HG03575 (cell line): ENCODE data around the gene COL1A1.

ENCODE experiments used
- ATAC-seq: cut with Tn5 transposase; IDR thresholded peaks from one replicate; pipeline ENCODE4 v1.9.1; 2021; ENCODE audit not compliant: unreplicated experiment, insufficient number of reproducible peaks, low FRiP score; ENCODE audit errors: extremely low read depth

The COL1A1 gene

DNA sequence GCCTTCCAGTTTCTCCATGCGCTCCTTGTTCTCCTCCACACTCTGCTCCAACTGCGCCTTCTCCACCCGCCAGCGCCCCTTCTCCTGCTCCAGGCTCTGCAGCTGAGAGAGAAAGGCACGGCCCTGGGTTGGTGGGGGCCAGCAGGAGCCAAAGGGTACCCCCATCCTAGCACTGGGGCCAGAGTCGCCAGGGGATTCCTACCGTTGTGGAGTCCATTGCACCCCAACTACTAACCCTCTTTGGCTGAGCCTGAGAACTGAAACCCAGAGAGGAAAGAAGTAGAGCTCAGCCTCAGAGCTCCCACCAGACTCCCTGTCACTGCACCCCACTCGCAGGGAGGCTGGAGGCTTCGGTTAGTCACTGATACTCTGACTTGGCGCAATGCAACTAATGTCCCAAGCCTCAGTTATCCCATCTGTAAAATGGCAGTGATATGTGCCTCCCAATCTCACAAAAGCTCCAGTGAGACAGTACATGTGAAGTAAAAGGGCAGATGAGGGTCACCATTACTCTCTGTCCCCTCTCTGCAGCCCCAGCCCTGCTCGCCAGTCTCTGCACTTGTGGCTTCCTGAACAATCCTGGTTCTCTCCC is 65.2 kb downstream of the COL1A1 start:
- no peak for ATAC-seq

DNA sequence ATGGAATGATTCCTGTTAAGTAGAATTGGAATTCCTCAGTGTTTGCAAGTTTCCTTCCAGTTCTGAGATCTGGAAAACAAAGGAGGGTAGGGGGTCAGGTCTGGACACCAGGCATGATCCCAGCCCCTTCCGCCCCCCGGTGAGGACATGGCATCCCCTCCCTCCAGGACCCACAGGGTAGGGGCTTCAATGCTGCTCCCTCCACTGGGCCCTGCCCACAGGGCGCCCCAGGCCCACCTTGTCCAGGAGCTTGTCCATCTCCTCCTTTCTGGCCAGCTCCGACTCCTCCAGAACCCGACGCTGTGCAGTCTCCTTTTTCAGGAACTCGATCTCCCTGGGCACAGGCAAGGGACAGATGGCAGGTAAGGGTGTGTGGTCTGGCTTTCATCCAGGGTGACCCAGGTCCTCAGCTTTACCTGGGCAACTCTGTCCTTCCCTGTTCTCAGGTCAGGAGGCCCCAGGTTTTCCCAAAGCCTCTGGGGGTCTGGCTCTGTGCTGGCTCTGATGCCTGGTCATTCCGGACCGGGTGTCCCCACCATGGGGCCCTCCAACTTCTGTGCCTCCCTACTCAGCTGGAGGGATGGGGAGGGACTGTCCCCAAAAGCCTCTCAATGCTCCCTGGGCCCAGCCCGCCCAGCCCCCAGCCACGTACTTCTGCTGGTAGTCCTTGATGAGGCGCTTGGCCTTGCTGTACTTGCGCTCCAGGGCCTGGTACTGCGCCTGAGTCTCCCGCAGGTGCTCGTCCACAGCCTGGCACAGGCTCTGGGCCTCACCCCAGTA is 65.9 kb downstream of the COL1A1 start:
- no peak for ATAC-seq

GRCh38 chr17:50134206-50135110 is 67.0 kb downstream of the COL1A1 start:
- ATAC-seq = no peak

GRCh38 chr17:50133769-50134099 is 67.7 kb downstream of the COL1A1 start:
- no peak for ATAC-seq
